Ovary (tissue), 3 donors: ENCODE results near the gene MID1.

Experiments
- EP300 ChIP-seq: sonication (generic); formaldehyde crosslinking; IDR thresholded peaks from one replicate; pipeline ENCODE4 v1.6.1; 2017; ENCODE audit warnings: antibody characterized with exemption
- TF ChIP-seq, protein P1 (sequence below), 3 donors: fragments of 450-650 bp in 2 of 3; fragments of 200-600 bp in 1 of 3; IDR thresholded peaks; one replicate each; pipeline versions ENCODE4 v1.5.1 to v1.8.0; 2016 to 2022; ENCODE audit warnings: antibody characterized with exemption in 3 of 3, mild to moderate bottlenecking in 1 of 3
- donor health status: DM: no; HTN: no; CAD: no.

DNA sequence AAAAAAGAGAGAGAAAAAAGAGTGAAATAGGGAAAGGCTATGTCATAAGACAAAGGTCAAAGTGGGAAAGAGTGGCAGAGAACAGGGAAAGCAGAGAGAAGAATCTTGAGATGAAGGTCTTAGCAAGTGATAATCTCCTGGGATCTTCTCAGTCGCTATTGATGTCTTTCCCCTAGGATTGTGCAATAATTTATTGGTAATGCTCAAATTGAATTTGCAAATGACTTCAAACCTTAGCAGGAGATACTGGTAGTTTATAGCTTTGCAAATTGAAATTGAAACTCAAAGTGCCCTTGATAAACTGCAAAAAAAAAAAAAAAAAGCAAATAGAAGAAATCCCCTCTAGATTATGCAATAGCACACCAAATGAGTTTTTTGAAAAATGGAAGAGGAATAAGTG is 45.7 kb upstream of the MID1 start:
- TF ChIP-seq, protein P1, sequence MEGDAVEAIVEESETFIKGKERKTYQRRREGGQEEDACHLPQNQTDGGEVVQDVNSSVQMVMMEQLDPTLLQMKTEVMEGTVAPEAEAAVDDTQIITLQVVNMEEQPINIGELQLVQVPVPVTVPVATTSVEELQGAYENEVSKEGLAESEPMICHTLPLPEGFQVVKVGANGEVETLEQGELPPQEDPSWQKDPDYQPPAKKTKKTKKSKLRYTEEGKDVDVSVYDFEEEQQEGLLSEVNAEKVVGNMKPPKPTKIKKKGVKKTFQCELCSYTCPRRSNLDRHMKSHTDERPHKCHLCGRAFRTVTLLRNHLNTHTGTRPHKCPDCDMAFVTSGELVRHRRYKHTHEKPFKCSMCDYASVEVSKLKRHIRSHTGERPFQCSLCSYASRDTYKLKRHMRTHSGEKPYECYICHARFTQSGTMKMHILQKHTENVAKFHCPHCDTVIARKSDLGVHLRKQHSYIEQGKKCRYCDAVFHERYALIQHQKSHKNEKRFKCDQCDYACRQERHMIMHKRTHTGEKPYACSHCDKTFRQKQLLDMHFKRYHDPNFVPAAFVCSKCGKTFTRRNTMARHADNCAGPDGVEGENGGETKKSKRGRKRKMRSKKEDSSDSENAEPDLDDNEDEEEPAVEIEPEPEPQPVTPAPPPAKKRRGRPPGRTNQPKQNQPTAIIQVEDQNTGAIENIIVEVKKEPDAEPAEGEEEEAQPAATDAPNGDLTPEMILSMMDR (IDR thresholded peaks at IDR 0.05), result no peak
- TF ChIP-seq EP300, result no peak
